Uterus (tissue), 4 donors: ENCODE results near the gene FAM53B. TPM values are rescaled to one million over a fixed set of nuclear protein-coding genes. Genes with fewer than 3 reads are reported as not detected.
A peak's percentile ranks its signal among the peaks of the same experiment; 100 is the strongest.
"Not testable (repeated sequence)": the region's sequence is repeated elsewhere in the genome, so short reads cannot be mapped to it uniquely, and the experiment has no call there.

Experiments
- DNase-seq, 2 donors: peaks; one replicate each; pipeline ENCODE4 v3.0.0-alpha.2; 2019 to 2020
- H3K27ac ChIP-seq, 2 donors: fragments of 200-600 bp; sonication (generic); 1 replicate in 1 of 2; 2 replicates in 1 of 2; pipeline ENCODE4 v1.5.1; 2016 to 2018
- H3K27me3 ChIP-seq, 2 donors: fragments of 200-600 bp; sonication (generic); one replicate each; pipeline ENCODE4 v1.5.1; 2018 to 2019; ENCODE audit warnings: control low read depth in 1 of 2
- H3K36me3 ChIP-seq, 2 donors: fragments of 200-600 bp; sonication (generic); one replicate each; pipeline ENCODE4 v1.5.1; 2019; ENCODE audit warnings: control low read depth in 1 of 2
- H3K4me1 ChIP-seq, 2 donors: fragments of 200-600 bp; sonication (generic); one replicate each; pipeline ENCODE4 v1.5.1; 2018 to 2019; ENCODE audit warnings: control low read depth in 1 of 2
- H3K4me3 ChIP-seq, 2 donors: fragments of 200-600 bp; sonication (generic); 1 replicate in 1 of 2; 2 replicates in 1 of 2; pipeline ENCODE4 v1.5.1; 2018 to 2019; ENCODE audit warnings: mild to moderate bottlenecking in 1 of 2
- H3K9me3 ChIP-seq, 2 donors: fragments of 200-600 bp; sonication (generic); one replicate each; pipeline ENCODE4 v1.5.1; 2019; ENCODE audit warnings: control low read depth in 1 of 2
- CTCF ChIP-seq, 4 experiments: fragments of 200-600 bp in 2 of 4; fragments of 450-650 bp in 2 of 4; sonication (generic) in 2 of 4; IDR thresholded peaks; one replicate each; pipeline ENCODE4 v1.5.1; 2016 to 2019; ENCODE audit warnings: antibody characterized with exemption in 4 of 4, mild to moderate bottlenecking in 2 of 4, moderate library complexity in 1 of 4
- POLR2A ChIP-seq, 2 donors: fragments of 450-650 bp; IDR thresholded peaks; one replicate each; pipeline ENCODE4 v1.6.1; 2016; ENCODE audit warnings: antibody characterized with exemption in 2 of 2, mild to moderate bottlenecking in 1 of 2, moderate library complexity in 1 of 2
- intact Hi-C: fragments of 100-400 bp; cut with DNase I; formaldehyde crosslinking; loops from one replicate; pipeline ENCODE4 v1.15.1; 2023; ENCODE audit warnings: low total_unique reads
- total RNA-seq, 4 donors: library from RNA; depleted of rRNA in 3 of 4; stranded (reverse); fragments of >200 nt in 3 of 4; gene quantifications; one replicate each; pipeline versions ENCODE4 v1.1.0 to v1.2.4, GENCODE V29; 2014 to 2023
- donor health status: DM: yes; HTN: yes; CAD: no.

Gene FAM53B
- 10 to 100 TPM; 10.9 to 94.3 (median 67.8) TPM for total RNA-seq

GRCh38 chr10:124744102-124745050 lies at the start of gene FAM53B:
Gene FAM53B, minus strand, starts transcription at chr10:124744378. Its CDS starts 37,665 bp downstream, at chr10:124706713.
- H3K4me1 ChIP-seq: peaks cover 3 to 7% of the 10 kb centered on the region in 2 donors

DNA sequence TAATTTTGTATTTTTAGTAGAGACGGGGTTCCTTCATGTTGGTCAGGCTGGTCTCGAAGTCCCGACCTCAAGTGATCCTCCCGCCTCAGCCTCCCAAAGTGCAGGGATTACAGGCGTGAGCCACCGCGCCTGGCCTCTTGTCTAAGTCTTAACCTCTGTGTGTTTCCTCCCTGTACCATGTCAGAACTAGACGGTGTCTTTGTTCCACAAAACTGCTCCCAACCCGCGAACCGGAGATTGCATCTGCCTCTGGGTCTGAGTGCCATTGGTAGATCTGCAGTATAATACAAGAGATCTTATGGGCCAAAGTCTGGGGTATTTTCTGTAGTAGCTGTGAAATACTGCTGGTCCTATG lies 48.8 kb upstream of the FAM53B start:
- H3K27ac ChIP-seq: no peak overlapping the region
- TF ChIP-seq CTCF (IDR thresholded peaks at IDR 0.05) (no peak), POLR2A (IDR thresholded peaks at IDR 0.05) (no peak)
- H3K36me3 ChIP-seq: no peaks in the 10 kb centered on the region
- intact Hi-C loops: no loop called here
- no peak for DNase-seq
- H3K9me3 ChIP-seq: no peaks in the 10 kb centered on the region
- H3K4me3 ChIP-seq: no peak overlapping the region
- H3K27me3 ChIP-seq: no peaks in the 10 kb centered on the region
- peaks cover 0 to 10% of the 10 kb centered on the region in 2 donors for H3K4me1 ChIP-seq

More at GRCh38 chr10:124744102-124745050, at the start of gene FAM53B:
- intact Hi-C loops: loop anchor here (5.0 kb wide), 1 partner anchor 212 kb away; no protein-coding TSS in a partner anchor
- Histone ChIP-seq H3K27me3 (no peaks in the 10 kb centered on the region), H3K9me3 (no peaks in the 10 kb centered on the region), H3K4me3 (peak within 1 kb of the TSS; percentile 57 to 65), H3K27ac (peak within 1 kb of the TSS; percentile 88 to 92), H3K36me3 (no peaks in the 10 kb centered on the region)
- DNase-seq: peak; percentile 72 to 82
- TF ChIP-seq CTCF (IDR thresholded peaks at IDR 0.05): peak in 3 of 4 experiments; percentile 27 to 87 (median 58)
- peak; percentile 38 to 74 for TF ChIP-seq POLR2A (IDR thresholded peaks at IDR 0.05)

- H3K27ac ChIP-seq: peak within 1 kb of the TSS; percentile 86 to 88
- peaks cover 0 to 10% of the 10 kb centered on the region in 2 donors for H3K4me1 ChIP-seq
- peak within 1 kb of the TSS; percentile 84 to 97 for H3K4me3 ChIP-seq
- intact Hi-C loops: no loop called here
- H3K9me3 ChIP-seq: no peaks in the 10 kb centered on the region
- no peaks in the 10 kb centered on the region for H3K27me3 ChIP-seq
- peak; percentile 43 to 84 (median 64) for TF ChIP-seq CTCF (IDR thresholded peaks at IDR 0.05)
- peak in 1 of 2 donors; percentile 76 for TF ChIP-seq POLR2A (IDR thresholded peaks at IDR 0.05)
- DNase-seq: peak; percentile 61 to 83
- no peaks in the 10 kb centered on the region for H3K36me3 ChIP-seq
These were observed 47.6 kb upstream of the FAM53B start, which contains the start of gene EEF1AKMT2 for GRCh38 chr10:124791547-124792348. Gene EEF1AKMT2, minus strand, starts transcription at chr10:124791887. Its CDS starts 54 bp downstream, at chr10:124791833.

- H3K27ac ChIP-seq, H3K4me3 ChIP-seq, H3K36me3 ChIP-seq, H3K4me1 ChIP-seq, H3K9me3 ChIP-seq, H3K27me3 ChIP-seq, DNase-seq, intact Hi-C loops: not testable (repeated sequence)
These were observed 38.7 kb upstream of the FAM53B start for GRCh38 chr10:124782900-124783299.

- H3K27me3 ChIP-seq: no peaks in the 10 kb centered on the region
- intact Hi-C loops: no loop called here
- no peak for DNase-seq
These were observed 24.6 kb upstream of the FAM53B start for GRCh38 chr10:124768791-124769190.

More at GRCh38 chr10:124768791-124769190, 24.6 kb upstream of the FAM53B start:
- no peaks in the 10 kb centered on the region for H3K4me1 ChIP-seq
- no peaks in the 10 kb centered on the region for H3K36me3 ChIP-seq
- H3K9me3 ChIP-seq: no peaks in the 10 kb centered on the region
- no peak for TF ChIP-seq POLR2A (IDR thresholded peaks at IDR 0.05)
- TF ChIP-seq CTCF (IDR thresholded peaks at IDR 0.05): no peak
- H3K4me3 ChIP-seq: no peak overlapping the region
- no peak overlapping the region for H3K27ac ChIP-seq
